CD4-positive, alpha-beta T cell treated with Interleukin-6 for 4 hours (primary cell): Measurements from ENCODE around the gene SEMA3C.

Experiments
- DNase-seq: peaks from one replicate; pipeline ENCODE4 v3.0.0-alpha.2; 2020; ENCODE audit warnings: mixed read lengths

The SEMA3C gene

GRCh38 chr7:80729591-80730320, 189.1 kb downstream of the SEMA3C start:
- DNase-seq: no peak

GRCh38 chr7:80726666-80727065, 192.2 kb downstream of the SEMA3C start:
- no peak for DNase-seq

DNA sequence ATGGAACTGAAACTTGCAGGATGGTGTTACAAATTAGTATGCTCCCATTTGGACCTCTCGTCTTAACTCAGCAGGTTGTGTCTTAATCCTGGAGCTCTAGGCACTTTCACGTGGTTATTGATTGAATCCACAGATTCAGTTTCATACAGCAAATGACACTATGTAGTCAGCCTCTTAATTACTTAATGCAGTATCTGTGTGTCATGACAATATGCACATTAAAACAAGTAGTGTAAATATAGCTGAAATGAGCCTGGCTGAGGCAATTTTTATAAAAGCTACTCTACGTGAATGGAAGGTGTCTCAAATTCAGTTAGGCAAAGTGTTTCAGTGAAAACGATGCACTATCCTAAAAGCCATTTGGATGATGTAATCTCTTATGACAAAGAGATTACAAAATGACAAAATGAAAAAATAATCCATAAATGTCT, 193.7 kb downstream of the SEMA3C start:
- no peak for DNase-seq

DNA sequence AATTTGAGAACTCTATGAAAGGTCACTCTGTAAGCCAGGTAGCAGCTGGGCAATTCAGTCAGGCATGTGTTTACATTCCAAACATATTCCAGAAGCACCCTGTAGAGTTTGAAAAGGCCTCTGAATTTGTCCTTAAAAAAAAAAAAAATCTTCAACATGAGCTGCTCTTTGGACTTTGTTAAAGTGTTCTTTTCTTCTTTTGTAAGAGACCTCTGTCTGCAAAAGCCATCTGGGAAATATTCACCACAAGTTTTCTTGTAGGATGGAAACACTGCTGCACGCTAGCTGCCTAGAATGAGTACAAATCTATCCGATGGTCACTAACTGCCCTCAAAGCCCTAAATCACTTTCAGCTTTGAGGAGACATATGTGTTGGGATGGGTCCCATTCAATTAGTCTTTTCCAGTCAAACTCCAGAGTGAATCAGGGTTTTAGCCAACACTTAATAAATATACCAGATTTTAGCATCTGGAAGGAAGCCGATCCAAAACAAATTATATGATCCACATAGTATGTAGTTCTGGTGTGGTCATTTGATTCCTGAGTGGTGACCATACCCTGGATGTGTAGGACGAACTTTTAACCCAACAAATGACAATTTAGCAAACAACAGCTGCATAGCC, 194.5 kb downstream of the SEMA3C start:
- no peak for DNase-seq

DNA sequence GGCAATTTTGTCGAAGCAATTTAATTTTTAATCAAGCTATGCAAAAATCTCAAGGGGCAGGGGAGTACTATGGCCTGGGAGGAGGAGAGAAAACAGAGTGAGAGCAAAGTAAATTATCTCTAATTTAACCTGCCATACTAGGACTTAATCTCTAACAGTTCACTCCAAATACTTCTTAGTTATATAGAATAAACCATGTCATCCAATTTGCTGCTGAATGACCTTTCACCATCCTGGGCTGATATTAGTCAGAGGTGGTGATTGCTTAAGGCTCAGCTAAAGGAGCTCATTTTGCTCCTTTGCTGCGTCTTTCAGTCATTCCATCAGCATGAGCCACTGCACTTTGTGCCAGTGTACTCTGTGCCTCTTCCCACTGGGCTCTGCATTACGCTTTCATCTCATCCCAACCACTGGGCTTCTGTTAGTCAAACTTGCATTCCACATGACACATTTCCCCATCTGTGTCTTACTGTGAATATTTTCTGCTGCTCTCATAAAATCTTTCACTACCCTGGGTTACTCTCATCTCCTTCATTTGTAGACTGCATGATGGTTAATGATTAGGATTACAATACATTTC, 196.1 kb downstream of the SEMA3C start:
- DNase-seq: no peak

GRCh38 chr7:80721883-80722615, 196.8 kb downstream of the SEMA3C start:
- DNase-seq: no peak

- no peak for DNase-seq
Measured at GRCh38 chr7:80720146-80720545, 198.7 kb downstream of the SEMA3C start.

GRCh38 chr7:80719261-80719660, 199.6 kb downstream of the SEMA3C start:
- no peak for DNase-seq

DNA sequence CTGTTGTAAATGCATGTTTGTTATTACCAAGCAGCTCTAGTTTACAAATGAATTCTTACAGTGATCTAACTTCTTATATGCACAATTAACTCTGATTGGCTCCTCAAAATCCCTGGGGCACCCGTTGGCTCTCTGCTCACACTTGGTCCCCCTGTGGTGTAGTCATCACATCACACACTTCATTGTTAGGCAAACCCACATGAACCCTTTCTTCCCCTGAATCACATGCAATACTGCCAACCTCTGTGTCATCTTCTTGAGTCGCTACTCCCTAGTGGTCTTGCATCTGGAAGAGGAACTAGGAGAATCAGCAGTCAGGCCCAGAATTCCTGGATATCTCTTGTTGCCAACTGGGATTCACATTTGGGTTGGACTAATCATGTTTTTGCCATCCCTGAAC, 207.3 kb downstream of the SEMA3C start:
- no peak for DNase-seq

GRCh38 chr7:80708123-80708522, 210.7 kb downstream of the SEMA3C start:
- no peak for DNase-seq

GRCh38 chr7:80707318-80707717, 211.5 kb downstream of the SEMA3C start:
- DNase-seq: no peak

DNA sequence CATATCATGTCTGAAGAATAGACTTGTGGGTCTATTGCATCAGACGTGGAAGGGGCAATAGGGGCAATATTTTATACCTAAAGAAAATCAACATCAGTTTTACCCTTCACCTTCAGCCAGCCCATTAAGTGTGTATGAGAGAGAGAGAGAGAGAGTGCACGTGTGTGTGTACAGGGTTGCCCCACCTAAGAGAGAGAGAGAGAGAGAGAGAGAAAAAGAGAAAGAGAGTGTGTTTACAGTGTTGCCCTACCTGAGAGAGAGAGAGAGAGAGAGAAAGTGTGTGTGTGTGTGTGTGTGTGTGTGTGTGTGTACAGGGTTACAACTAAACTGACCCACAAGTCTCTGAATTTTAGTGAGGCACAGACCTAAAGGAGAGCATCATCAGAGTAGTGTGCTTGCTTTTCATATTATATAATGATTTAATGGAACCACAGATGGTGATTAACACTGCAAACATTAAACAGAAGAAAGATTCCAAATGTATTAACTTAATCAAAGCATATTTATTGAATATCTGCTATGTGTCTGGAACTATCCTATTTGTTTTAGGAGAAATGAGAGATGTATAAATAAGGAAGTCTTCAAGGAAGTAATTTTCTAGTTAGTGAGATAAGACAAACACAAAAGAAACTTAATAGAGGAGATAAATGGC, 213.6 kb downstream of the SEMA3C start:
- no peak for DNase-seq

GRCh38 chr7:80703272-80703671, 215.6 kb downstream of the SEMA3C start:
- DNase-seq: no peak

DNA sequence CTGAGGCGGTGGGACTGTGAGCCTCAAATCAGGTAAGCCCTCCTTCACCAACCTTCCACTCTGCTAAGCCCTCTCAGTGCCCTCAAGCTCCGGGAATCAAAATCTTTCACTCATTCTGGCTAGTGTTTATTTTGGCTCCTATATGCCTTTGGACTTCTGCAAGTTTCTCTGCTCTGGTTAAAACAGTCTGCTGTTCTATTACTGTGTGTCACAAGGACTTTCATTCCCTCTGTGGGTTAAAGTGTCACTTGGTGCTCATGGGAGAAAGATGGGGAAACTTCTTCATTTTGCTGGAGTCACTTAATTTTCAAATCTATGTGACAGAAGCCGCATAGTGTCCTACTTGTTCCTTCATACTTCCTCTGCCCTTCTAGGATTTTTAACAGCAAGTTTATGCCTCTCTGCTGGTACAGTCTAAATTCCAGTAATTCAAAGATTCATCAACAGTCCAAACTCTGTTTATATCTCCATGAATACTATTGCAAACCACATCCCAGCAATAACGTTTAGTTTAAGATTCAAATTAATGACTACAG, 219.1 kb downstream of the SEMA3C start:
- no peak for DNase-seq

DNA sequence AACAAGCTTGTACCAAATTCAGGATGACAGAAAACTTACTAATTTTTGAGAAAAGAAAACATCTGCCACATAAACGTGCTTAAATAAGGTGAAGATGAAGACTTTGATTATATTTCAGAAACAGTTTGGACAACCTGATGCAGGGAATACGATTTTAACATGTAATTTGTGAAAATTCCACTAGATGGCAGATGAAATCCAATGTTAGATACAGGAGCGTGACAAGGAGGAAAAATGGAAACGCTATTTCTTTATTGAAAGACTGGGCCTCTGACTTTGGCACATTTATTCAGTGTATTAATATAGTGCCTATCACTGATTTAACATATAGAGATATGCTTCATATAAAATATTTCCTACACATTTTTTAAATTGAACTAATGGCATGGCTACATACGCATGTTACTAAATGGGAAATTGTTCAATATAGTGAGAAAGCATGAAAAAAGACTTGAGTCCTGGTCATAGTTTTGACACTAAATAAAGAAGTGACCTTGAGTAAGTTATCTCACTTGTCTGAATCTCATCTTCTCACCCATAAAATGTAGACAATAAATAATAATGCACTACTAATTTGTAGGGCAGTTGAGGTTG, 219.7 kb downstream of the SEMA3C start:
- DNase-seq: no peak
